ENCODE results near the gene LIPF. TPM values are rescaled to one million over a fixed set of nuclear protein-coding genes. Genes with fewer than 3 reads are reported as not detected.
A peak's percentile ranks its signal among the peaks of the same experiment; 100 is the strongest.

Gene LIPF
- total and polyA plus RNA-seq, 2 experiments from 2014 or later: not detected

DNA sequence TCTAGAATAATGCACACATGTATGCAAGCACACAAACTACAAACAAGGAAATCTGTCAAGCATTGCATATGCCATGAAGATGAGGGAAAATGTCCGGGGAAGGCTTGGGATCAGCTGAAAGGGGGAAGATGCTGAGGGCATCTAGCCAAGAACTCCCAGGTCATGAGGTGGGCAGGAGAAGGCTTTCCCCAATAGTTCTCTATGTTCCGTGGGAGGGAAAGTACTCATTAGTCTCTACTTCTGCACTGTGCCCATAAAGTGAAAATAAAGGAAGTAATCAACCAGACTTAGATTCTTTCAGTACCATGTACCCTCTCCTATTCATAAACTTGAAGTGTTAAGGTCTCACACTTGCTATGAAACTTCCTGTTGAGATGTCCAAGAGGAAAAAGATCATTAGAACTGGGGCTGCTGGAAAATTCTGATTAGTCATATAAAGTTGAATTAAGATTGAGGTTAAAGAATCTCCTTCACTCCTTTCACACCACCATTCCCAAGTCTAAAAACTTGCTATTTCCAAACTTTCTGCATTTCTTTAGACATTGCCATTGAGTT lies 17.1 kb upstream of the LIPF start:
- Histone ChIP-seq H3K4me1 (ENCODE audit: low read depth) (no peaks in the 10 kb centered on the region), H3K36me3 (no peaks in the 10 kb centered on the region), H3K4me3 (no peak overlapping the region), H3K27ac (no peak overlapping the region), H3K9me3 (ENCODE audit: low read depth) (no peaks in the 10 kb centered on the region), H3K27me3 (peaks cover 11% of the 10 kb centered on the region)
- TF ChIP-seq, protein P1, sequence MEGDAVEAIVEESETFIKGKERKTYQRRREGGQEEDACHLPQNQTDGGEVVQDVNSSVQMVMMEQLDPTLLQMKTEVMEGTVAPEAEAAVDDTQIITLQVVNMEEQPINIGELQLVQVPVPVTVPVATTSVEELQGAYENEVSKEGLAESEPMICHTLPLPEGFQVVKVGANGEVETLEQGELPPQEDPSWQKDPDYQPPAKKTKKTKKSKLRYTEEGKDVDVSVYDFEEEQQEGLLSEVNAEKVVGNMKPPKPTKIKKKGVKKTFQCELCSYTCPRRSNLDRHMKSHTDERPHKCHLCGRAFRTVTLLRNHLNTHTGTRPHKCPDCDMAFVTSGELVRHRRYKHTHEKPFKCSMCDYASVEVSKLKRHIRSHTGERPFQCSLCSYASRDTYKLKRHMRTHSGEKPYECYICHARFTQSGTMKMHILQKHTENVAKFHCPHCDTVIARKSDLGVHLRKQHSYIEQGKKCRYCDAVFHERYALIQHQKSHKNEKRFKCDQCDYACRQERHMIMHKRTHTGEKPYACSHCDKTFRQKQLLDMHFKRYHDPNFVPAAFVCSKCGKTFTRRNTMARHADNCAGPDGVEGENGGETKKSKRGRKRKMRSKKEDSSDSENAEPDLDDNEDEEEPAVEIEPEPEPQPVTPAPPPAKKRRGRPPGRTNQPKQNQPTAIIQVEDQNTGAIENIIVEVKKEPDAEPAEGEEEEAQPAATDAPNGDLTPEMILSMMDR (IDR thresholded peaks at IDR 0.05; ENCODE audit: low read depth, low read length): no peak
- DNase-seq (ENCODE audit: low read depth in 1 of 2, low spot score in 1 of 2): no peak

- H3K9me3 ChIP-seq (ENCODE audit: low read depth): no peaks in the 10 kb centered on the region
- no peak overlapping the region for H3K27ac ChIP-seq
- no peak overlapping the region for H3K4me3 ChIP-seq
- H3K4me1 ChIP-seq (ENCODE audit: low read depth): no peaks in the 10 kb centered on the region
- no peaks in the 10 kb centered on the region for H3K36me3 ChIP-seq
- DNase-seq (ENCODE audit: low read depth in 1 of 2, low spot score in 1 of 2): peak in 1 of 2 donors; percentile 93
- TF ChIP-seq, protein P1 (IDR thresholded peaks at IDR 0.05; ENCODE audit: low read depth, low read length): no peak
- H3K27me3 ChIP-seq: peaks cover 11% of the 10 kb centered on the region
Measured at GRCh38 chr10:88651101-88651551, 13.1 kb upstream of the LIPF start.

- DNase-seq (ENCODE audit: low read depth in 1 of 2, low spot score in 1 of 2): no peak
- Histone ChIP-seq H3K27ac (no peak overlapping the region), H3K36me3 (no peaks in the 10 kb centered on the region), H3K4me3 (no peak overlapping the region), H3K9me3 (ENCODE audit: low read depth) (no peaks in the 10 kb centered on the region), H3K27me3 (peaks cover 8% of the 10 kb centered on the region), H3K4me1 (ENCODE audit: low read depth) (no peaks in the 10 kb centered on the region)
- TF ChIP-seq, protein P1 (IDR thresholded peaks at IDR 0.05; ENCODE audit: low read depth, low read length): no peak
Measured at GRCh38 chr10:88652616-88653015, 11.6 kb upstream of the LIPF start.

GRCh38 chr10:88657901-88658300 lies 6.3 kb upstream of the LIPF start:
- Histone ChIP-seq H3K36me3 (no peaks in the 10 kb centered on the region), H3K4me1 (ENCODE audit: low read depth) (peaks cover 8% of the 10 kb centered on the region), H3K27me3 (no peaks in the 10 kb centered on the region), H3K9me3 (ENCODE audit: low read depth) (no peaks in the 10 kb centered on the region), H3K4me3 (no peak overlapping the region), H3K27ac (no peak overlapping the region)
- TF ChIP-seq, protein P1 (IDR thresholded peaks at IDR 0.05; ENCODE audit: low read depth, low read length): no peak
- no peak for DNase-seq (ENCODE audit: low read depth in 1 of 2, low spot score in 1 of 2)

- H3K4me1 ChIP-seq (ENCODE audit: low read depth): peaks cover 8% of the 10 kb centered on the region
- no peak for DNase-seq (ENCODE audit: low read depth in 1 of 2, low spot score in 1 of 2)
- TF ChIP-seq, protein P1 (IDR thresholded peaks at IDR 0.05; ENCODE audit: low read depth, low read length): no peak
- H3K9me3 ChIP-seq (ENCODE audit: low read depth): no peaks in the 10 kb centered on the region
- no peak overlapping the region for H3K4me3 ChIP-seq
- H3K27ac ChIP-seq: no peak overlapping the region
- H3K27me3 ChIP-seq: no peaks in the 10 kb centered on the region
- H3K36me3 ChIP-seq: no peaks in the 10 kb centered on the region
Measured at GRCh38 chr10:88659725-88660597, 4.3 kb upstream of the LIPF start.
